ENCODE results near the gene TBC1D20.

The TBC1D20 gene

GRCh38 chr20:437787-438486, 24.4 kb downstream of the TBC1D20 start:
- H3K4me3 ChIP-seq (ENCODE audit: control insufficient read depth, low read depth, low read length), result no peak overlapping the region
- TF ChIP-seq CTCF (IDR thresholded peaks at IDR 0.05; ENCODE audit: control insufficient read depth, insufficient read depth, low read depth, low read length, missing control alignments), result no peak
- DNase-seq (ENCODE audit: low read depth), result no peak

GRCh38 chr20:436476-436875, 25.9 kb downstream of the TBC1D20 start:
- H3K4me3 ChIP-seq (ENCODE audit: control insufficient read depth, low read depth, low read length), result no peak overlapping the region
- no peak for TF ChIP-seq CTCF (IDR thresholded peaks at IDR 0.05; ENCODE audit: control insufficient read depth, insufficient read depth, low read depth, low read length, missing control alignments)
- no peak for DNase-seq (ENCODE audit: low read depth)

GRCh38 chr20:435558-435957, 26.8 kb downstream of the TBC1D20 start:
- no peak for TF ChIP-seq CTCF (IDR thresholded peaks at IDR 0.05; ENCODE audit: control insufficient read depth, insufficient read depth, low read depth, low read length, missing control alignments)
- DNase-seq (ENCODE audit: low read depth), result no peak

GRCh38 chr20:434661-435419, 27.5 kb downstream of the TBC1D20 start:
- no peak overlapping the region for H3K4me3 ChIP-seq (ENCODE audit: control insufficient read depth, low read depth, low read length)
- no peak for TF ChIP-seq CTCF (IDR thresholded peaks at IDR 0.05; ENCODE audit: control insufficient read depth, insufficient read depth, low read depth, low read length, missing control alignments)
- no peak for DNase-seq (ENCODE audit: low read depth)

More at GRCh38 chr20:435558-435957, 26.8 kb downstream of the TBC1D20 start:
- H3K4me3 ChIP-seq (ENCODE audit: control insufficient read depth, low read depth, low read length), result no peak overlapping the region

- no peak for TF ChIP-seq CTCF (IDR thresholded peaks at IDR 0.05; ENCODE audit: control insufficient read depth, insufficient read depth, low read depth, low read length, missing control alignments)
- no peak overlapping the region for H3K4me3 ChIP-seq (ENCODE audit: control insufficient read depth, low read depth, low read length)
- DNase-seq (ENCODE audit: low read depth), result no peak
These were observed 28.1 kb downstream of the TBC1D20 start for GRCh38 chr20:434221-434620.

- no peak overlapping the region for H3K4me3 ChIP-seq (ENCODE audit: control insufficient read depth, low read depth, low read length)
- no peak for DNase-seq (ENCODE audit: low read depth)
- no peak for TF ChIP-seq CTCF (IDR thresholded peaks at IDR 0.05; ENCODE audit: control insufficient read depth, insufficient read depth, low read depth, low read length, missing control alignments)
These were observed 28.9 kb downstream of the TBC1D20 start for GRCh38 chr20:433300-433975.
